Esophagus muscularis mucosa (tissue), 4 donors: Measurements from ENCODE around the gene TMEM50B.

Source experiments
- EP300 ChIP-seq: sonication (generic); formaldehyde crosslinking; IDR thresholded peaks from one replicate; pipeline ENCODE4 v1.6.1; 2017; ENCODE audit warnings: antibody characterized with exemption
- POLR2A ChIP-seq: fragments of 450-650 bp; IDR thresholded peaks from one replicate; pipeline ENCODE4 v1.6.1; 2017; ENCODE audit warnings: antibody characterized with exemption, moderate library complexity, mild to moderate bottlenecking, low read depth
- POLR2AphosphoS5 ChIP-seq, 2 donors: sonication (generic); formaldehyde crosslinking; IDR thresholded peaks; one replicate each; pipeline ENCODE4 v1.6.1; 2017; ENCODE audit warnings: antibody characterized with exemption in 2 of 2
- TF ChIP-seq, protein P1 (sequence below), 3 experiments: fragments of 200-600 bp in 2 of 3; fragments of 450-650 bp in 1 of 3; sonication (generic) in 2 of 3; IDR thresholded peaks; one replicate each; pipeline ENCODE4 v1.5.1; 2017 to 2019; ENCODE audit warnings: antibody characterized with exemption in 3 of 3, mild to moderate bottlenecking in 2 of 3, moderate library complexity in 1 of 3

DNA sequence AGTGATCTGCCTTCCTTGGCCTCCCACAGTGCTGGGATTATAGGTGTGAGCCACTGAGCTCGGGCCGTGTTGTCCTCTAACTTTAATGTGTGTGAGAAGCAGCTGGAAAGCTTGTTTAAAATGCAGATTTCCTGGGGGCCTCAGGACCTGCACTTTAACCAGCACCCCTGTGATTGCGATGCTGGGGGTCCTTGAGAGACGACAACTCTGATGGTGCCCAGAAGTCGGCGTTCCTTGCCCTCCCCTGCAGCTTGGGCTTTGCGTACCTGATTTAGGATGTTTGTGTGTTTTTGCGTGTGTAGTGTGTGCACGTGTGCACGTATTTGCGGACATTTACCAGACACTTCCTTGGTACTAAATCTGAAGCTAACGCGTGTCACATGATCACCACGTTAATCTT is 65.7 kb downstream of the TMEM50B start:
- TF ChIP-seq, protein P1, sequence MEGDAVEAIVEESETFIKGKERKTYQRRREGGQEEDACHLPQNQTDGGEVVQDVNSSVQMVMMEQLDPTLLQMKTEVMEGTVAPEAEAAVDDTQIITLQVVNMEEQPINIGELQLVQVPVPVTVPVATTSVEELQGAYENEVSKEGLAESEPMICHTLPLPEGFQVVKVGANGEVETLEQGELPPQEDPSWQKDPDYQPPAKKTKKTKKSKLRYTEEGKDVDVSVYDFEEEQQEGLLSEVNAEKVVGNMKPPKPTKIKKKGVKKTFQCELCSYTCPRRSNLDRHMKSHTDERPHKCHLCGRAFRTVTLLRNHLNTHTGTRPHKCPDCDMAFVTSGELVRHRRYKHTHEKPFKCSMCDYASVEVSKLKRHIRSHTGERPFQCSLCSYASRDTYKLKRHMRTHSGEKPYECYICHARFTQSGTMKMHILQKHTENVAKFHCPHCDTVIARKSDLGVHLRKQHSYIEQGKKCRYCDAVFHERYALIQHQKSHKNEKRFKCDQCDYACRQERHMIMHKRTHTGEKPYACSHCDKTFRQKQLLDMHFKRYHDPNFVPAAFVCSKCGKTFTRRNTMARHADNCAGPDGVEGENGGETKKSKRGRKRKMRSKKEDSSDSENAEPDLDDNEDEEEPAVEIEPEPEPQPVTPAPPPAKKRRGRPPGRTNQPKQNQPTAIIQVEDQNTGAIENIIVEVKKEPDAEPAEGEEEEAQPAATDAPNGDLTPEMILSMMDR (IDR thresholded peaks at IDR 0.05), result no peak
- TF ChIP-seq POLR2AphosphoS5 (IDR thresholded peaks at IDR 0.05), result no peak
- no peak for TF ChIP-seq POLR2A
- TF ChIP-seq EP300, result no peak
